Transverse colon (tissue), 4 donors: ENCODE results near the gene AMFR. TPM values are rescaled to one million over a fixed set of nuclear protein-coding genes. Genes with fewer than 3 reads are reported as not detected.

ENCODE experiments used
- DNase-seq: peaks from one replicate; pipeline ENCODE4 v3.0.0-alpha.2; 2019
- H3K27ac ChIP-seq, 4 donors: fragments of 200-600 bp; sonication (generic); 2 replicates each; pipeline ENCODE4 v1.5.1; 2016 to 2018; ENCODE audit warnings: inconsistent platforms in 4 of 4
- H3K27me3 ChIP-seq: fragments of 200-600 bp; sonication (generic); 2 replicates; pipeline ENCODE4 v1.5.1; 2017; ENCODE audit warnings: inconsistent platforms
- H3K36me3 ChIP-seq, 4 donors: fragments of 200-600 bp; sonication (generic); 2 replicates each; pipeline ENCODE4 v1.5.1; 2017 to 2019; ENCODE audit warnings: inconsistent platforms in 4 of 4
- H3K4me1 ChIP-seq, 4 donors: fragments of 200-600 bp; sonication (generic); 2 replicates each; pipeline ENCODE4 v1.5.1; 2017 to 2020; ENCODE audit warnings: inconsistent platforms in 4 of 4
- H3K4me3 ChIP-seq, 4 donors: fragments of 200-600 bp; sonication (generic); 1 replicate in 1 of 4; 2 replicates in 3 of 4; pipeline versions ENCODE4 v1.5.1 to v1.6.1; 2017 to 2019; ENCODE audit warnings: inconsistent platforms in 4 of 4
- H3K9me3 ChIP-seq, 2 donors: fragments of 200-600 bp; sonication (generic); 2 replicates each; pipeline ENCODE4 v1.5.1; 2017 to 2019; ENCODE audit warnings: inconsistent platforms in 2 of 2
- CTCF ChIP-seq, 5 experiments: fragments of 200-600 bp in 3 of 5; fragments of 450-650 bp in 2 of 5; sonication (generic) in 3 of 5; IDR thresholded peaks; 1 replicate in 2 of 5; 2 replicates in 3 of 5; pipeline ENCODE4 v1.5.1; 2016 to 2017; ENCODE audit warnings: antibody characterized with exemption in 5 of 5, inconsistent platforms in 3 of 5, mild to moderate bottlenecking in 2 of 5, moderate library complexity in 1 of 5
- EP300 ChIP-seq: sonication (generic); formaldehyde crosslinking; IDR thresholded peaks from one replicate; pipeline ENCODE4 v1.6.1; 2017; ENCODE audit warnings: antibody characterized with exemption, low read depth
- POLR2A ChIP-seq: fragments of 450-650 bp; IDR thresholded peaks from one replicate; pipeline ENCODE4 v1.6.1; 2016; ENCODE audit warnings: antibody characterized with exemption, mild to moderate bottlenecking, moderate library complexity
- POLR2AphosphoS5 ChIP-seq, 3 donors: sonication (generic); formaldehyde crosslinking; IDR thresholded peaks; one replicate each; pipeline ENCODE4 v1.6.1; 2016; ENCODE audit warnings: antibody characterized with exemption in 3 of 3
- WGBS, 2 donors: methylation state at CpG; one replicate each; pipeline ENCODE4 v1.1.5; 2018; ENCODE audit warnings: low coverage in 1 of 2; 5-methylcytosine and 5-hydroxymethylcytosine counted together
- in situ Hi-C, 4 donors: fragments of 200-750 bp; cut with MboI; loops; one replicate each; pipeline versions ENCODE4 v1.15.0 to v1.15.1; 2017; ENCODE audit warnings: low sequenced_read_pairs in 3 of 4, low pct_ligation_motif_present in 1 of 4, low pct_unique_long_range_greater_than_20kb in 1 of 4
- intact Hi-C: fragments of 100-400 bp; cut with DNase I; formaldehyde crosslinking; loops from one replicate; pipeline ENCODE4 v1.15.1; 2023; ENCODE audit warnings: low total_unique reads
- total RNA-seq, 4 donors: library from RNA; depleted of rRNA; stranded (reverse); fragments of >200 nt; gene quantifications; one replicate each; pipeline ENCODE4 v1.1.0, GENCODE V29; 2016

The AMFR gene
- total RNA-seq, 4 donors from 2014 or later = 60.7 to 156 (median 114) TPM

GRCh38 chr16:56329887-56330286 lies 95.5 kb downstream of the AMFR start:
- in situ Hi-C loops (no loop called here), intact Hi-C loops (loop anchor here (10.0 kb wide), 1 partner anchor 285 kb away; no protein-coding TSS in a partner anchor)
- TF ChIP-seq POLR2AphosphoS5 (IDR thresholded peaks at IDR 0.05) (no peak), POLR2A (no peak), CTCF (IDR thresholded peaks at IDR 0.05) (no peak), EP300 (no peak)
- Histone ChIP-seq H3K27ac (no peak overlapping the region), H3K4me1 (no peaks in the 10 kb centered on the region), H3K27me3 (no peaks in the 10 kb centered on the region), H3K36me3 (no peaks in the 10 kb centered on the region), H3K4me3 (no peak overlapping the region), H3K9me3 (no peaks in the 10 kb centered on the region)
- no peak for DNase-seq
- whole genome bisulfite sequencing, 2 donors = 82% methylated on average over 9 of the region's 9 CpGs; no CpG with 5 or more reads in 1 of the 2 donors

GRCh38 chr16:56328276-56329022 lies 96.9 kb downstream of the AMFR start:
- in situ Hi-C loops (no loop called here), intact Hi-C loops (loop anchor here (10.0 kb wide), 1 partner anchor 284 kb away; no protein-coding TSS in a partner anchor)
- DNase-seq = no peak
- Histone ChIP-seq H3K4me1 (no peaks in the 10 kb centered on the region), H3K36me3 (no peaks in the 10 kb centered on the region), H3K27me3 (no peaks in the 10 kb centered on the region), H3K4me3 (no peak overlapping the region), H3K9me3 (no peaks in the 10 kb centered on the region), H3K27ac (no peak overlapping the region)
- TF ChIP-seq CTCF (IDR thresholded peaks at IDR 0.05) (no peak), POLR2AphosphoS5 (IDR thresholded peaks at IDR 0.05) (no peak), EP300 (no peak), POLR2A (no peak)
- WGBS, 2 donors = 83 to 91% methylated on average over 1 to 22 of the region's 22 CpGs

- Histone ChIP-seq H3K27ac (no peak overlapping the region), H3K36me3 (no peaks in the 10 kb centered on the region), H3K4me1 (no peaks in the 10 kb centered on the region), H3K9me3 (no peaks in the 10 kb centered on the region), H3K4me3 (no peak overlapping the region), H3K27me3 (no peaks in the 10 kb centered on the region)
- in situ Hi-C loops = no loop called here
- intact Hi-C loops = loop anchor here (10.0 kb wide), 1 partner anchor 283 kb away; no protein-coding TSS in a partner anchor
- no peak for DNase-seq
- TF ChIP-seq POLR2AphosphoS5 (IDR thresholded peaks at IDR 0.05) (no peak), EP300 (no peak), CTCF (IDR thresholded peaks at IDR 0.05) (no peak), POLR2A (no peak)
- 78 to 84% methylated on average over 6 of the region's 6 CpGs for WGBS, 2 donors
Observed at GRCh38 chr16:56327929-56328258, 97.5 kb downstream of the AMFR start.

GRCh38 chr16:56327071-56327928 lies 98.0 kb downstream of the AMFR start:
- intact Hi-C loops = loop anchor here (10.0 kb wide), 1 partner anchor 282 kb away; no protein-coding TSS in a partner anchor

More at GRCh38 chr16:56327071-56327928, 98.0 kb downstream of the AMFR start:
- DNase-seq = no peak
- TF ChIP-seq POLR2AphosphoS5 (IDR thresholded peaks at IDR 0.05) = no peak
- TF ChIP-seq EP300 = no peak
- TF ChIP-seq POLR2A = no peak
- no peak for TF ChIP-seq CTCF (IDR thresholded peaks at IDR 0.05)
- no peak overlapping the region for H3K4me3 ChIP-seq
- no peaks in the 10 kb centered on the region for H3K36me3 ChIP-seq
- no peaks in the 10 kb centered on the region for H3K4me1 ChIP-seq
- in situ Hi-C loops = no loop called here
- no peaks in the 10 kb centered on the region for H3K9me3 ChIP-seq
- no peaks in the 10 kb centered on the region for H3K27me3 ChIP-seq
- 75 to 77% methylated on average over 4 to 18 of the region's 18 CpGs for WGBS, 2 donors
- H3K27ac ChIP-seq = no peak overlapping the region
